ENCODE results near the gene NECAB3. TPM values are rescaled to one million over a fixed set of nuclear protein-coding genes. Genes with fewer than 3 reads are reported as not detected.

Gene NECAB3
- total RNA-seq, 4 donors from 2014 or later = 34.1 to 43.4 (median 39.9) TPM

GRCh38 chr20:33689973-33690372 lies 15.7 kb upstream of the NECAB3 start:
- DNase-seq (ENCODE audit: extremely low spot score) = no peak
- Histone ChIP-seq H3K4me1 (peaks cover 16 to 30% (median 29%) of the 10 kb centered on the region in 4 donors), H3K27ac (replicated peaks in 1 of 4) (no peak overlapping the region), H3K4me3 (no peak overlapping the region), H3K9me3 (no peaks in the 10 kb centered on the region), H3K27me3 (no peaks in the 10 kb centered on the region), H3K36me3 (no peaks in the 10 kb centered on the region)
- no peak for TF ChIP-seq POLR2AphosphoS5 (IDR thresholded peaks at IDR 0.05)
- TF ChIP-seq, protein P1, sequence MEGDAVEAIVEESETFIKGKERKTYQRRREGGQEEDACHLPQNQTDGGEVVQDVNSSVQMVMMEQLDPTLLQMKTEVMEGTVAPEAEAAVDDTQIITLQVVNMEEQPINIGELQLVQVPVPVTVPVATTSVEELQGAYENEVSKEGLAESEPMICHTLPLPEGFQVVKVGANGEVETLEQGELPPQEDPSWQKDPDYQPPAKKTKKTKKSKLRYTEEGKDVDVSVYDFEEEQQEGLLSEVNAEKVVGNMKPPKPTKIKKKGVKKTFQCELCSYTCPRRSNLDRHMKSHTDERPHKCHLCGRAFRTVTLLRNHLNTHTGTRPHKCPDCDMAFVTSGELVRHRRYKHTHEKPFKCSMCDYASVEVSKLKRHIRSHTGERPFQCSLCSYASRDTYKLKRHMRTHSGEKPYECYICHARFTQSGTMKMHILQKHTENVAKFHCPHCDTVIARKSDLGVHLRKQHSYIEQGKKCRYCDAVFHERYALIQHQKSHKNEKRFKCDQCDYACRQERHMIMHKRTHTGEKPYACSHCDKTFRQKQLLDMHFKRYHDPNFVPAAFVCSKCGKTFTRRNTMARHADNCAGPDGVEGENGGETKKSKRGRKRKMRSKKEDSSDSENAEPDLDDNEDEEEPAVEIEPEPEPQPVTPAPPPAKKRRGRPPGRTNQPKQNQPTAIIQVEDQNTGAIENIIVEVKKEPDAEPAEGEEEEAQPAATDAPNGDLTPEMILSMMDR (IDR thresholded peaks at IDR 0.05) = no peak
- TF ChIP-seq POLR2A (IDR thresholded peaks at IDR 0.05; ENCODE audit: low read depth) = no peak
- no peak for TF ChIP-seq EP300 (IDR thresholded peaks at IDR 0.05)
- 54% methylated on average over 4 of the region's 4 CpGs for WGBS
- intact Hi-C loops (cut with DNase I) = loop anchor here (5.0 kb wide), 1 partner anchor 42 kb away; the partner anchor contains the start of gene ZNF341

- WGBS = 100% methylated on average over 1 of the region's 1 CpG
- intact Hi-C loops (cut with DNase I) = loop anchor here (5.0 kb wide), 1 partner anchor 43 kb away; the partner anchor contains the start of gene ZNF341
- H3K36me3 ChIP-seq = no peaks in the 10 kb centered on the region
- H3K9me3 ChIP-seq = no peaks in the 10 kb centered on the region
- no peak overlapping the region for H3K4me3 ChIP-seq
- TF ChIP-seq POLR2A (IDR thresholded peaks at IDR 0.05; ENCODE audit: low read depth) (no peak), EP300 (IDR thresholded peaks at IDR 0.05) (no peak), POLR2AphosphoS5 (IDR thresholded peaks at IDR 0.05) (no peak)
- TF ChIP-seq, protein P1 (IDR thresholded peaks at IDR 0.05) = no peak
- H3K4me1 ChIP-seq = peaks cover 18 to 32% (median 31%) of the 10 kb centered on the region in 4 donors
- H3K27ac ChIP-seq (replicated peaks in 1 of 4) = no peak overlapping the region
- DNase-seq (ENCODE audit: extremely low spot score) = no peak
- no peaks in the 10 kb centered on the region for H3K27me3 ChIP-seq
These were observed 15.3 kb upstream of the NECAB3 start for GRCh38 chr20:33689493-33689892.

DNA sequence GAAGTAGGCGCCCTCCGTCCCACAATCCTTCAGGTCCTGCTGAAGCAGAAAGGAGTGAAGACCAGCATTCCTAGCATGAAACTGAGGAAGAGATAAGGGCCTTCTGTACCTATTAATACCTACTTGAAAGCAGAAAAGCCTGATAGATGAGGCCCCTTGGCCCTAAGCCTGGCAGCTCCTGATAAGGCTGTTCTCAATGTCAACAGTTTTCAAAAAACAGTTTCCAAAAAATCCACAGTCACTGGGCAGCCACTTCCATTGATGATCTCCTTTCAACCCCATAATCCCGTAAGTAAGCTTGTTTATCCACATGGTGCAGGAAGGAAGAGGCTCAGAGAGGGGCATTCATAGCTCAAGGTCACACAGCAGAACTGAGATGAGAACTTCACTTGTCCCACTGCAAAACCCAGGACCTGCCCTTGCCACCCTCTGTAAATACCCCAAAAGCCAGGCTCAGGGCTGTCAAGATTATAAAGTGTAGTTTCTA lies 14.8 kb upstream of the NECAB3 start:
- intact Hi-C loops (cut with DNase I) = loop anchor here (5.0 kb wide), 1 partner anchor 43 kb away; the partner anchor contains the start of gene ZNF341
- Histone ChIP-seq H3K27me3 (no peaks in the 10 kb centered on the region), H3K4me3 (no peak overlapping the region), H3K4me1 (peaks cover 18 to 31% (median 28%) of the 10 kb centered on the region in 4 donors), H3K27ac (replicated peaks in 1 of 4) (no peak overlapping the region), H3K36me3 (no peaks in the 10 kb centered on the region), H3K9me3 (no peaks in the 10 kb centered on the region)
- DNase-seq (ENCODE audit: extremely low spot score) = no peak
- TF ChIP-seq EP300 (IDR thresholded peaks at IDR 0.05) (no peak), POLR2AphosphoS5 (IDR thresholded peaks at IDR 0.05) (no peak), POLR2A (IDR thresholded peaks at IDR 0.05; ENCODE audit: low read depth) (no peak)
- TF ChIP-seq, protein P1 (IDR thresholded peaks at IDR 0.05) = no peak
- WGBS = 87% methylated on average over 3 of the region's 3 CpGs

DNA sequence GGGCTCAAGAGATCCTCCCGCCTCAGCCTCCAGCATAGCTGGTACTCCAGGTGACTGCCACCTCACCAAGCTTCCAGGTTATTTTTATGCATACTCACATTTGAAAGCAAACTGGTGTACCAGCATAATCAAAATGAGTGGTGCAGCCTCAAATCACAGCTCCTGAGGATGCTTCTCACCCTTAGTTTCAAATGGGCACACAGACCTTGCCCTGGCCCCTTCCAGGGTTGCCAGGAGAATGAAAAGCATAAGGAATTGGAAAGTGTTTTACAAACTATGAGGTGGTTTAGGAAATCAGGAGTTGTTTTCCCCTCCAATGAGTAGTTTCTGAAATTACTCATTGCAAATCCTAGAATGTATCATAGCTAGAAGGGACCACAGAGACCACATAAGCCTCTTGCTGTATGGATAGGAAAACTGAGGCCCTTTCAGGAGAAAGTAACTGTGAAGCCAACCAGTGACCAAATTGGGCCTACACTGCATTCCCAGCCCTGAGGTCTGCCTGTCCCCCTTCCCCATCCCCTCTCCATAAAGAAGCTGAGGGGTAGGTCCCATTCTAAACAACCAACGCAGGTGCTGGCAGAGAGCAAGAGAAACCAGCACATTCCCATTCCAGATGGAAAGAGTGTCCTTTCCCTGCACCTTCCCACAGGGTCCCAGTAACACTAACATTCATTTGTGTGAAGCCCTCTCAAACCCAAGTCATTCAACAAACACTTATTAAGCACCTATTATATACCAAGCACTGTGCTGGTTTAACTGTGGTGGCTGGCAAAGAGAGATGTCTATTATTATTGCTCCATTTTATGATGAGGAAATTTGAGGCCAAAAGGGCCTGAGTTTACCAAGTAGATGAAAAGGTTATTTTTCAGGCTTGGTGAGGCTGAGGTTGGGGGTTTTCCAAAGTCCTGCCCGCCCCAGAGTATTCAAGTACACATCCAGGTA lies 14.0 kb upstream of the NECAB3 start:
- no peaks in the 10 kb centered on the region for H3K36me3 ChIP-seq
- DNase-seq (ENCODE audit: extremely low spot score) = no peak
- H3K27ac ChIP-seq (replicated peaks in 1 of 4) = no peak overlapping the region
- peaks cover 14 to 27% (median 23%) of the 10 kb centered on the region in 4 donors for H3K4me1 ChIP-seq
- 85% methylated on average over 3 of the region's 3 CpGs for WGBS
- no peaks in the 10 kb centered on the region for H3K27me3 ChIP-seq
- TF ChIP-seq, protein P1 (IDR thresholded peaks at IDR 0.05) = no peak
- no peak for TF ChIP-seq EP300 (IDR thresholded peaks at IDR 0.05)
- no peak for TF ChIP-seq POLR2AphosphoS5 (IDR thresholded peaks at IDR 0.05)
- no peak for TF ChIP-seq POLR2A (IDR thresholded peaks at IDR 0.05; ENCODE audit: low read depth)
- H3K4me3 ChIP-seq = no peak overlapping the region
- no peaks in the 10 kb centered on the region for H3K9me3 ChIP-seq
- intact Hi-C loops (cut with DNase I) = loop anchor here (5.0 kb wide), 1 partner anchor 44 kb away; the partner anchor contains the start of gene ZNF341
